Glomerular endothelial cell (primary cell): ENCODE results near the gene CDK5RAP2. TPM values are rescaled to one million over a fixed set of nuclear protein-coding genes. Genes with fewer than 3 reads are reported as not detected.

Source experiments
- DNase-seq: peaks from one replicate; pipeline ENCODE4 v3.0.0-alpha.2; 2011; ENCODE audit warnings: low read depth, low spot score; ENCODE audit errors: extremely low read depth
- total RNA-seq: library from RNA; depleted of rRNA; stranded (reverse); fragments of >200 nt; gene quantifications from 2 replicates; pipeline ENCODE4 v1.2.3, GENCODE V29; 2015

Gene CDK5RAP2
- total RNA-seq, 1 donor from 2014 or later = 30.6 TPM

DNA sequence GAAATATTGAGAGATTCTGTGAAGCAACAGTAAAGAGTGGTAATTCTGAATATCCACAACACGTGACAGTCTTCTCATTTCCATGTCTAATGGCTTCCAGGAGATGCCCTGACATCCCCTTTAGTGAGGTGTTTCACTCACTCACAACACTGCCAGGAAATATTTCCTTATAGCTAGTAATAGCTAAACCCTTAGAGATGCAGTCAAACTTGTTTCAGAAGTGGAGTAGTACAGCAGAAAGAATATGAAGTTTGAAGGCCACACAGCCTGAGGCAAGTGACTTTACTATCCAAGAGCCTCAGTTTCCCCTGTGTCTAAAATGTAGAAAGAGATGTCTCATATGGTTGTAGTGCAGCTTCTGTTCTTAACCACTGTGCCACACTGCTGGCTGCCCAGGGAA is 139.2 kb downstream of the CDK5RAP2 start:
- no peak for DNase-seq

DNA sequence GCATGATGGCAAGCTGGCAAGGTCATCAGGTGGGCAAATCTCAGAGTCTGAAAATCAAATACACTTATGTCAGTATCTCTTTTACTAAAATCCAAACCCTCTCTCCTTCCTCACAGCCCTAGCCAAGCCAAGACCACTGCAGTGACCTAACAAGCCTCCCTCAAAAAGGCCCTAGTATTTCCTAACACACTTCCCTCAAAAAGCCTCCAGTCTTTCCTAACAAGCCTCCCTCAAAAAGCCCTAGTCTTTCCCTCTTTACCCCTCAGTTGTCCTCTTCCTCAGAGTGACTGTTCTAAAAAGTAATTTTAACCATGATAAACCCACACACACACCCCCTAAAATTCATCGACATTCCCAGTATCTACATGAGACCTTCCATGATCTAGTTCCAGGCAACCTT is 140.0 kb downstream of the CDK5RAP2 start:
- DNase-seq = no peak

DNA sequence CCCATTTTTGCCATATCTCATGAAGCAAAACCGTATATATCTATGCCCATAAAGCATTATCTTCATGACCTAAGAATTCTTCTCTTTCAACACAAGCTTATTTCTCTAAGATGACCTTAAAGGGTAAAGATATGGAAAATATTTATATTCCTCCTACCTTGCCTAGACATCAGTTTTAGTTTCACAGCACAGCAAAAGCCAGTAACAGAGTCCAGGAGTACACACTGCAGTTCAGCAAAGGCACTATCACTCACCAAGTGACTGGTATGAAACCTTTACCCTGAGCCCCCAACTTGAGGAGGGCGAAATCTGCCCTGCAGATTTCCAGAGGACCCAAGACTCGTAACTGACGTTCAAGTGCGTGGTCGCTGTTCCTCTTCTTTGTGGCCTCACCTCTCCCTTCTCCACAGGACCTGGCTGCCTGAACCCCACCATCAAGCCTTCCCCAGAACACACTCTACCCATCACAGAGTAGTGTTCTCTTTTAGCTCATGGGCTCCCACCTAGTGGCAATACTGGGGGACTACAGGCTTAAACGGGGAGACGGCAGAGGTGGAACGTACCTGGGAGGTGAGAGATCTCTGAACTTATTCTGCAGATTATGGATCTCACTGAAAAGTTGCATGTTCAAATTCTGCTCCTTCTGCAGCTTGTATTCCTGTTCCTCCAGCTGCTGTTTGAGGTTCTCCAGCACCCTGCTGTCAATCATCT is 141.0 kb downstream of the CDK5RAP2 start:
- no peak for DNase-seq

DNA sequence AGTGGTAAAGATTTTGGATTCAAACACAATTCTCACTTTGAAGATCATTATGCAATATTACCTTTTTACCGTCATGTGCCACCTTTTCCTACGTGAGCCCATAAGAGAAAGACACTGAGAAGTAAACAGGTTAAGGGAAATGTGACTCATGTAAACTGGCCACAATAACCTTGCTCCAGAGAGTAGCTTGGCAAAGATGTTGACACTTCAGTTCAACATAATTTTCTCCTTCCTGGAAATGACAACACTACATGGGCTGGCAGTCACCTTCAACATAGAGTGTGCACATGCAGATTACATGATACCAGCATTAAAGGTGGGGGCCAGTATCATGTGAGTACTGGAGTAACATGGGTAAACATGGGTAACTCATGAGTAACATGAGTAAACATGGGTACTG is 141.9 kb downstream of the CDK5RAP2 start:
- peak; percentile 34 for DNase-seq

DNA sequence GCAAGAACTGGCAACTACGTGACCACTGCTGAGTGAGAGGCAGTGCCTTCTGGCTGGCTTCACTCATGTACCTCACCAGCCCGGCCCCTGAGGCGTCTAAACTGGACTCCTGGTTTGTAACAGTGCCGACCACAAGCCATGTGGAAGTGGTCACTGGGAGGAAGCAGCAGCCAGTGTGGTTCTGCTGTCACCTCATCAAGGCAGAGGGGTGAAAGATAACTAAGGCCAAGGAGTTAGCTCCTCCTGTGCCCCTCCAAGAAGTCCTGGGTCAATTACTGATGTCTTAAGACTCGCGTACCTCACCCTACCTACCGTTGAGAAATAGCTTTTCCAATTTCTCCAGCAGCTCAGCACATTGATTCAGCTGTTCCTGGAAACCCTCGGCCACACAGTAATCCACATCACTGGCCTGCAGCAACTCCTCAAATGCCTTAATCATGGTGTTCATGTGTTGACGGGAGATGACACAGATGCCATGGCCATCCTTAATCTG is 142.9 kb downstream of the CDK5RAP2 start:
- DNase-seq = no peak

DNA sequence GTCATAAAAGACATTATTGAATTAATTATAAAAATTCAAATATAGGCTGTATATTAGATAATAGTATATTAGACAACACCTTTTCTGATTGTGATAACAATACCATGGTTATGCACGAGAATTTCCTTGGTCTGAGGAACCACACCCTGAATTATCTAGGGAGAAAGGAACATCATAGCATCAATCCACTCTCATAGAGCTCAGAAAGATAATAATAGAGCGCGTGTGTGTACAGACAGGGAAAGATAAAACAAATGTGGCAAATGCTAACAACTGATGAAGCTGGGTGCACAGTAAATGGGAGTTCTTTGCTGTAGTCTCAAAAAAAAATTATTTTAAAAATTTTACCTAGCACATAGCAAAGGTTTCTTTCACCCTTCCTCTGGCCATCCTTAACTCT is 143.5 kb downstream of the CDK5RAP2 start:
- DNase-seq = no peak

DNA sequence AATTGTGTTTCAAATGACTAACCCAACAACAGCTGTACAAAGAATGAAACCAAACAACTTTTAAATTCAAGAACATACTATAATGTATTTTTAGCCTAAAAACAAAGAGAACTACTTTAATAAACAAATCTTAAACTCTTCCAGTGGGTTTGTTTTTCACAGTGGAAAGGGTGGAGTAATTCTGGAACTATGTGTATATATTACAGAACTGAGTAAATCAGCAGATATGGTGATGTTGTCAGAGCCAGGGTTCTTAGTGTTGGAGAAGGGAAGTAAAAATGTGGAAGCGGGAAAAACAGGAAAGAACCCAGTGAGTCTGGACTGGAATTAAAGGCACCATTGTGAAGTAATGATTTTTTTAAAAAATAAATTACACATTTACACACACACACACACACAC is 144.9 kb downstream of the CDK5RAP2 start:
- DNase-seq = no peak

DNA sequence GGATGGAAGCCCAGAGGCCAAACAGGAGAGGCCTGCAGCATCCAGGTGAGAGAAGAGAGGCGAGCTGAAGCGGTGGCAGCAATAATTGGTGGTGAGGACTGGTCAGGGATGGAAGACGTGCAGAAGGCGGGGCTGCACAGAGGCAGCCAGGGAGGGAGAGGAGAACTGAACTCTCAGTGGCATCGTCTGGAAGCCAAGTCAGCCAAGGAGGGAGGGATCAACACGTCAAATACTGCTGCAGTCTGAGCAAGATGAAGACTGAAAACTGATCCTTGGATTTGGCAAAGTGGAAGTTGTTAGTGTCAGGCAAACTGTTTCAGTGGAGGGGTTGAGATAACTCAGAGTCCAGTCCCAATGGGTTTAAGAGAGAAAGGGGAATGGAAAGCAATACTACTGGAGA is 145.4 kb downstream of the CDK5RAP2 start:
- no peak for DNase-seq

DNA sequence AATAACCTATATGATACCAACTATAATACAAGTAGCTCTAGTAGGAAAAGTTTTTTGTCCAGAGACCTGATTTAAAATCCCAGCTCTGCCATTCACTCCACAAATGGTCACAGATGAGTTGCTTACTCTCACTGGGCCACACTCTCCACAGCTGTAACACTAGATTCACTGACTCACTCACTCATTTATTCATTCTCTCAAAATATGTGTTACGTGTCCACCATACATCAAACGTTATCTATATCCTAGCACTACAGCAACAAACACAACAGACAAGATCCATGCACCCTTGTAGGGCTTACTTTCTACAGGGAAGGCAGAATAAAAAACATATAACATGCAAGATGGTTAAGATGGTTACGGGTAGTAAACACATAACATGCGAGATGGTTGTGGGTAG is 146.3 kb downstream of the CDK5RAP2 start:
- no peak for DNase-seq

DNA sequence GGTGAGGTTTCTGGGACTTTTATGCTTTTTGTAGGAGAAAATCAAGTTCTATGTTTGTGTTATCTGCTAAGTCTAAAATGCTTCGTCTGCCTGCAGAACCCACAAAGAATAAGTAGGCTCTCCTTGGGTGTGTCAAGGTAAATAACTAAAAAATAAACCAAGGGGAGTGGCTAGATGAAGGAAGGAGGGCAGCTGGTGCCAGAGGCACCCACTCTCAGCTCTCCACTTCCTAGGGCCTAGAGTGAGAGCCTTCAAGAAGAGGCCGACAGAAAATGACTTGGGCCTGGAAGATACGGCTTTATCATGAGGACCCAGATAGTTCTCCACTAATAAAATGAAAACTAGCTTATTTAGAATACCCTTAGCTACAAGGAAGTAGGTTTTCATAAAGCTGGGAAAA is 147.4 kb downstream of the CDK5RAP2 start:
- no peak for DNase-seq

DNA sequence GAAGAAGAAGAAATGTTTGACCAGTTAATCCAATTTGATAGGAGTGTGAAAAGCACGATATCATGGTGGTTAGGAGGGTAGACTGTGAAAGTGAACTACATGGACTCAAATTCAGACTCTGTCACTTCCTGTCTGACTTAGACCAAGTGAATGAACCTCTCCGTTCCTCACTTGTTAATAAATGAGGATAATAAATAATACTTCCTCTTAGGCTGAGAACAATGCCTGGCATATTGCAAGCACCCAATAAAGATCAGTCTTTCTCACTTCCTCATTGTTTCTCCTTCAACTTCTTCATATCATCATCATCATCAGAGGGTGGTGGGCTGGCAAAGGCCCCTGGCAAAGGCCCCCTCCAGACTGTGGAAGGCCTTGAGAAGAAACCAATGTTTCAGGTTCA is 148.7 kb downstream of the CDK5RAP2 start:
- no peak for DNase-seq

DNA sequence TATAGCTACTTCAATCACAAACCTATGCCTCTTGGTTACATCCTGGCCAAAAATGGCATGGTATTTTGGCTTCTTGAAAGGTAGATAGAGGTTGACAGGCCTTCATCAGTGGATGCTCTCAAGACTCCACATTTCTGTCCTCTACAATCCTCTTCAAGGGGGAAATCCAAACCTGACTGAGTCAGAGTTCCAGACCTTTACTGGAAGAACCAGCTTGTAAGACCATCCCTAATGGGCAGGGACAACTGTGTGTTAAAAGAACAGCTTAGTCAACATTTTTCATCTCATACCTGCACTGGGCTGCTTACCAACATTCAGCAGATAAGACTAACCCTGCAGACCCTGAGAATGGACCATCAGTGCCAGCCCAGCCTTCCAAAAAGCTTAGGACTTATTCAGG is 155.7 kb downstream of the CDK5RAP2 start:
- DNase-seq = no peak

DNA sequence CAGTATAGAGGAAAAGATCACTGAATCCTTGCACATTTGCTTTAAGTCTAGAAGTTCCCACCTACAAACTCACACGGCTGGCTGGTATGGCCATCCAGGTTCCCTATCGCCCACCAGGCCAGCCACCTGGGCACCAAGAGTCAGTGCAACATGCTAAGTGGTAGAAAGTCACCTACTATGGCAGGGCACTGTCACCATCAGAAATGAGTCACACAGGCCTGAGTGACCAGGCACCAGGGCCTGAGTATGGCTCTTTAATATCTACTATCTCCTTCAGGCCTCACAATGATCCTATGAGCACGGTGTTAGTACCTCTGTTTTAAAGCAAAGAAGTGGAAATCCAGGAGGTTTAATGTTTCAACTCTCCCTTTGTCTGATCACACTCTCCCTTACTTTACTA is 156.2 kb downstream of the CDK5RAP2 start:
- no peak for DNase-seq

DNA sequence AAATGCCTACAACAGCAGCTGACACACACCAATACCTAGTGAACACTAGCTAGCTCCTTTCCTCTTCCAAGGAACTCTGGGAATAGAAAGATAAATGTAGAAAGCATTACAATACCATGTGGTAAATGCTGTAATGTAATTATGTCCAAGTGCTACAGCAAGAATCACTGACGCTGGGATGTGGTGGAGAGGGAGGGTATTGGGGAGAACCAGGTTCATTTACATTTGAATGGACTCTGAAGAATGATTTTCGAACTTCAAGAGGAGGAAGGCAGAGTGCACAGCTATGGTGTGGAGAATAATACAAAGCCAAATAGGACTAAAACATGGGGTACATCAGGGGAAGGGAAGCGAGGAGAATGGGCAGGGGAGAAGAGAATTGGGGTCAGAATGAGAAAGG is 158.0 kb downstream of the CDK5RAP2 start:
- DNase-seq = no peak

DNA sequence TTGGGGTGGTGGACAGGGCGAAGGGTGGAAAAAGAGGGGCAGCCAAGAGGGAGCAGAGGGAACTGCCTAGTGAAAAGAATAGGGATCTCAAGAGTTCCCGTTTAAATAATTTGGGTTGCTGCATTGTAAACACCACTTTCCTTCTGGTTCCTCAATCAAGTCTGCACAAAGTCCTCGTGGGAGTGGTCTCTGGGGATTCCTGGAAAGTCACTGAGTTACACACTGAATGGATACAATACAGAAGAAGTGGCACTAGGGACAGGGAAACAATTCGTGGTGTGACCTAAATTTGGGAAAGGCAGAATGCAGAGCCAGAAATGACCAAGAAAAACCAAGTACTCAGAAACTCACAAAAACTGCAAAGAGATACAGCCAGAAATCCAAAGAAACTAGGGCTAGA is 161.7 kb downstream of the CDK5RAP2 start:
- no peak for DNase-seq

DNA sequence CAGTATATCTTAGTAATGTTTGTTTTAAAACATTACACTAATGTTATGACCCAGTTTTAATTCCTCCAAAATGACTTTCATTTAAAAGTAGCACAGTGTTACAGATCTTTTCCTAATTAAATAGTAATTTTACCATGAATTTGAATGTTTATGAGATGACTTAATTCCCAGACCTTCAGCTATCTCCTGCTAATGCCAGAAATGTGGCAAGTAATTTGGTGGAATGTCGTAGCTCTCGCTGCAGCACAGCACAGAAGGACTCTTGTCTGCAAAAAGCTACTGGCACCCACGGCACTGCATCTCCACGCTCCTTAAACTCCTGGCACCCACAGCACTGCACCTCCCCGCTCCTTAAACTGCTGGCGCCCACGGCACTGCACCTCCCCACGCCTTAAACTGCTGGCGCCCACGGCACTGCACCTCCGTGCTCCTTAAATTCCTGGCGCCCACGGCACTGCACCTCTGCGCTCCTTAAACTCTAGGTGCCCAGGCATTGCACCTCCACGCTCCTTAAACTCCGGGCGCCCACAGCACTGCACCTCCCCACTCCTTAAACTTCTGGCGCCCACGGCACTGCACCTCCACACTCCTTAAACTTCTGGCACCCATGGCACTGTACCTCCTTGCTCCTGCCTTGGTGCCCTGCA is 163.1 kb downstream of the CDK5RAP2 start:
- DNase-seq = no peak

DNA sequence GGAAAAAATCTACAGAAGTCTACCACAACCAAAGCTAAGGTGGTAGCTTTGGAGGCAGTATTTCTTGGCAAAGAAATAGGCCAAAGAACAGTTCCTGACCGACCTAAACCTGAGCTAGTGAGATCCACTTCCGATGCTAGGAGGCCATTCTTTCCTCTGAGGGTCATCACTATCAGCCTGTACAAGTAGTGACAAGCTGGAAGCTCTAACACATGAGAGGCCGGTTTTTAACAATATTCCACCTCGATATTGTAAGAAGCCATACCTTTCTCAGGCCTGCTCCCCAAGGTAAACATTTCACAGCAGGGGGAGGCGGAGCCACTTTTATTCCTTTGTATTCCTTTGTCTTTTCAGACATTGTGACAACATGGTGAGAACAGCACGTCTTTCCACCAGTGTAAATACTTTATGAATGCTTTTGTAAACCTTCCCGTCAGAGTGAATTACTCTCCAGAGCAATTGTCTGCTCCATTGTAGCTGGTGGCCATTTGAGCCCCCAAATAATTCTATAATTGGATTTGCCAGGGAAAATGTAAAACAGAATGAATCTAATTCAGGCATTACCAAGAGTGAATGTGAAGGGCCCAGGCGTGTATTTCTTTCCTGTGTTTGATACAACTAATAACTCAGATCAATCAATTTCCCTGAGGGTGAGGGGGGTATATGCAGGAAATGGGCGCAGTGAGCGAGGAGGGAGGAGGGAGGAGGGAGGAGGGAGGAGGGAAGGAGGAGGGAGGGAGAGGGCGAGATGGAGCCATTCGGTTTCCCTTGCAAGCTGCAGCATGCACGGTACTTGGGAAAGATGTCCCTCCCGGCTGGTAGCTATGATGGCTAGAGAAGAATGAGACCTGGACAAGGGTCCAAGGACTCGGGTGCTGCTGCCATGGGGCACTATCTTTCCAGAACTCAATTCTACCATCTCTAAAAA is 166.6 kb downstream of the CDK5RAP2 start:
- no peak for DNase-seq

DNA sequence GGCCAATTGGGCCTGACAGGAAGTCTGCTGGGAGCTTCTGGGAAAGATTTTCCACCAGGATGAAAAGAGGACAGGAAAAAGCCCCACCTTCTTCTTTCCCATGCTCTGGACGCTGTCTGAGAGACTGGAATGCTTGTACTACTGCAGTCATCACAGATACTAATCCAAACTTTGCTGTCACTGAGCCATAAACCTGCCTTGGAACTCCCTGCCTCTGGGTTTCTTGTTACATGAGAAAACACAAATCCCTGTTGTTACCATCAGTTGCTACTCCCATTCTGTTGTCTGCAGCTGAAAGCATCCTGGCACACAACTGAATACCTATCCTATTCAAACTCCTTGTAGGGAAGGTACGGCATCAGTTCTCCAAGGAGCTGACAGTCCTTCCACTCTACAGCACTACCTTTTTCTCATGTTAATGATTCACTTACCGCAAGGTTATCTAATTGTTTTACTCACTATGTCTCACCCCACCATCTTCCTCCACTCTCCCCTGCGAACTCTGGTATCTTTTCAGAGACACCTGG is 167.5 kb downstream of the CDK5RAP2 start:
- DNase-seq = no peak

DNA sequence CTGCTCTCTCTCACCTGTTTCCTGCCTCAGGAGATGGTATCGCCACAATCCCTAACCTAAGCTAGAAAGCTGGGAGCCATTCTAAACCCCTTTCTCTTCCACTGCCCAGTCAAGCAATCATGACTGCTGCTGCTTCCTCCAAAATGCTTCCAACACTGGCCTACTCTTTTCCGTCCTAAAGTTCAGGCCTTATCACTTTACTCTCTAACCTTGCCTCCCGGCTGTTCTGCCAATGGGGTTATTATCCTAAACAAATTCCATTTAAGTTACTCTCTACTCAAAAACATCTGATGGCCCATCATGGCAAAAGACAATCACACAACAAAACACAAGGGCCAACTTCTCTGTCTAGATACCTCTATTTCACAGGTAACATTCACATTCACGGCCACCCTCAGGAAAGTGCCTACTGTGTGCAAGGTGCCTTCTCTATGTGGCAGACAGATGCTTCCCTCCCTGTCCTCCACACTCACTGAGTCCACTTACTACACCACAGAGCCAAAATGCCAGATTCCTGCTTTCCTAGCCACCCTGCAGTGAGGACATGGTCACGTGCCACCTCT is 168.0 kb downstream of the CDK5RAP2 start:
- no peak for DNase-seq

DNA sequence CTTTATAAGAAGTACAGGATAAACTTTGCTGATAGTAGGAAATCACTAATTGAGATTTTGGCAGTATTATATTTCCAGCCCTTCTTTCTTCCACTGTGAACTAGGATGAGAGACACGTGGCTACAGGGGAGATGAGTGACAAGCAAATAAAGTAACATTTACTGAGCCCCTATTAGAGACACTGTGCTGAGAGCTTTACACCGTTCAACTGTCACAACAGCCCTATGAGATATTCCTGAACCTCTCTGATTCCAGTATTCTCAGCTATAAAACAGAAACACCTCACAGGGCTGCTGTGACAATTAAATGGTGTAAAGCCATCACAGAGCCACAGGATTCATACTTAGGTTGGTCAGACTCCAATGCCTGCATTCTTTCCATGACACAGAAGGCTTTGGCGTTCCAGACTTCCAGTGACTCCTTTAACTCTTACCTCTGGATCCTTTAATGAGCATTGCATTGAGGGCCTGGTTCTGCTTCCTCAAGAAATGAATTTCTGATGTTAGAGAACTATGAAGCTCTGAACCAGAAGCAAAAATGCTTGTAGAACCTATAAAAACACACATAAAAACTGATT is 169.0 kb downstream of the CDK5RAP2 start:
- no peak for DNase-seq
